ENCODE measurements around the gene MEGF9. TPM values are rescaled to one million over a fixed set of nuclear protein-coding genes. Genes with fewer than 3 reads are reported as not detected.

The MEGF9 gene
- polyA plus RNA-seq, 1 of the 3 experiments (the other 2 are of a cell fraction) = 1.8 TPM

DNA sequence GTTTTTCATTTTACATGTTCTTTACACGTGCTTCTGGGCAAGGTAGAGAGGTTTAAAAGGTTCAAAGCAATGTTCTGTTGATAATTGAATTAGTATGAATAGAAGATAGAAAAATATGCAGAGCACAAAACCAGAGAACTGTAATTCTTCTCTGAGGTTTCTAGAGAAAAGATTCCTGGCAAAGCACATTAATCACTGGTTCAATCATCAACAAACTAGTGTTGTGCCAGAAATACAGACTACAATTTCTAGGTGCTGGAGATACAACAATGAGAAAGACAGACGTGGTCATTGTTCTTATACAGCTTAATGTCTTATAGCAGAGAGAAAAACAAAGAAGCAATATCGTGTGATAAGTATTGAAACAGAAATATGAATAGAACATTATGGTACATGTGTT lies 25.5 kb downstream of the MEGF9 start:
- Histone ChIP-seq H3K9me3 (no peaks in the 10 kb centered on the region), H2AFZ (ENCODE audit: low read depth) (no peak overlapping the region), H3K4me3 (ENCODE audit: low read depth in 2 of 2, low read length in 1 of 2) (no peak overlapping the region), H3K9ac (no peak overlapping the region), H3K4me2 (no peak overlapping the region), H3K79me2 (ENCODE audit: insufficient read depth) (no peaks in the 10 kb centered on the region), H3K27ac (ENCODE audit: low read depth in 2 of 2, low read length in 1 of 2) (no peak overlapping the region), H3K27me3 (ENCODE audit: insufficient read depth) (no peaks in the 10 kb centered on the region), H3K36me3 (replicated peaks in 1 of 2; ENCODE audit: control insufficient read depth in 1 of 2, insufficient read depth in 2 of 2, low read length in 1 of 2) (no peaks in the 10 kb centered on the region), H3K9me2 (no peaks in the 10 kb centered on the region), H3F3A (replicated peaks; ENCODE audit: insufficient read depth) (peaks cover 11% of the 10 kb centered on the region), H4K20me1 (ENCODE audit: insufficient read depth) (no peaks in the 10 kb centered on the region), H3K4me1 (ENCODE audit: control insufficient read depth in 1 of 2, insufficient read depth in 2 of 2, low read depth in 1 of 2, low read length in 1 of 2) (peaks cover 0 to 10% of the 10 kb centered on the region in 2 experiments; a peak in 2 of 4 replicates)
- CTCF ChIA-PET = no interaction called here
- TF ChIP-seq, protein P1, sequence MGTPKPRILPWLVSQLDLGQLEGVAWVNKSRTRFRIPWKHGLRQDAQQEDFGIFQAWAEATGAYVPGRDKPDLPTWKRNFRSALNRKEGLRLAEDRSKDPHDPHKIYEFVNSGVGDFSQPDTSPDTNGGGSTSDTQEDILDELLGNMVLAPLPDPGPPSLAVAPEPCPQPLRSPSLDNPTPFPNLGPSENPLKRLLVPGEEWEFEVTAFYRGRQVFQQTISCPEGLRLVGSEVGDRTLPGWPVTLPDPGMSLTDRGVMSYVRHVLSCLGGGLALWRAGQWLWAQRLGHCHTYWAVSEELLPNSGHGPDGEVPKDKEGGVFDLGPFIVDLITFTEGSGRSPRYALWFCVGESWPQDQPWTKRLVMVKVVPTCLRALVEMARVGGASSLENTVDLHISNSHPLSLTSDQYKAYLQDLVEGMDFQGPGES (IDR thresholded peaks at IDR 0.05; ENCODE audit: low read depth, low read length) = no peak
- 66% methylated on average over 3 of the region's 3 CpGs for WGBS (ENCODE audit: low lambda C conversion rate)
- POLR2A ChIA-PET = no interaction called here
- no peak for DNase-seq

DNA sequence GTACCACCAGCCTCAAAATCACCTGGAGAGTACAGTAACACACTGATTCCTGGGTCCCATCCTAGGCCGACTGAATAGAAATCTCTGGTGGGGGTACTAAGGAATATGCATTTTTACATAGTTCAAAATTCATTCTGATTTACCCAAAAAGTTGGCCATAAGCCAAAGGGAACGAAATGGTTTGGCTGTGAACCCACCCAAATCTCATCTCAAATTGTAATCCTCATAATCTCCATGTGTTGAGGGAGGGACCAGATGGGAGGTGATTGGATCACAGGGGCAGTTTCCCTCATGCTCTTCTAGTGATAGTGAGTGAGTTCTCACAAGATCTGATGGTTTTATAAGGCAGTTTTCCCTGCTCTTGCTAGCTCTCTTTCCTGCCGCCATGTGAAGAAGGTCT lies 31.1 kb downstream of the MEGF9 start:
- Histone ChIP-seq H3K4me2 (no peak overlapping the region), H3K9ac (no peak overlapping the region), H3K36me3 (replicated peaks in 1 of 2; ENCODE audit: control insufficient read depth in 1 of 2, insufficient read depth in 2 of 2, low read length in 1 of 2) (no peaks in the 10 kb centered on the region), H4K20me1 (ENCODE audit: insufficient read depth) (no peaks in the 10 kb centered on the region), H3K4me1 (ENCODE audit: control insufficient read depth in 1 of 2, insufficient read depth in 2 of 2, low read depth in 1 of 2, low read length in 1 of 2) (no peaks in the 10 kb centered on the region), H3K9me2 (no peaks in the 10 kb centered on the region), H2AFZ (ENCODE audit: low read depth) (no peak overlapping the region), H3F3A (replicated peaks; ENCODE audit: insufficient read depth) (no peaks in the 10 kb centered on the region), H3K27me3 (ENCODE audit: insufficient read depth) (no peaks in the 10 kb centered on the region), H3K4me3 (ENCODE audit: low read depth in 2 of 2, low read length in 1 of 2) (no peak overlapping the region), H3K79me2 (ENCODE audit: insufficient read depth) (peaks cover 5% of the 10 kb centered on the region; the same call in 1 of the 2 replicates), H3K27ac (ENCODE audit: low read depth in 2 of 2, low read length in 1 of 2) (no peak overlapping the region), H3K9me3 (no peaks in the 10 kb centered on the region)
- ChIA-PET POLR2A (no interaction called here), CTCF (no interaction called here)
- TF ChIP-seq MEF2A (IDR thresholded peaks at IDR 0.05; ENCODE audit: borderline replicate concordance, low read depth) (no peak), TCF12 (IDR thresholded peaks at IDR 0.05) (no peak), TAF1 (IDR thresholded peaks at IDR 0.05; ENCODE audit: borderline replicate concordance, low read depth, low read length) (no peak), POLR2AphosphoS5 (IDR thresholded peaks at IDR 0.05; ENCODE audit: low read depth, low read length) (no peak), RAD21 (IDR thresholded peaks at IDR 0.05; ENCODE audit: low read length) (no peak), CHD2 (IDR thresholded peaks at IDR 0.05; ENCODE audit: low read length, partially characterized antibody) (no peak), NFIC (IDR thresholded peaks at IDR 0.05; ENCODE audit: borderline replicate concordance) (no peak), MXI1 (IDR thresholded peaks at IDR 0.05; ENCODE audit: low read depth, low read length) (no peak), EZH2phosphoT487 (IDR thresholded peaks at IDR 0.05; ENCODE audit: borderline replicate concordance, low read depth) (no peak), SMC3 (IDR thresholded peaks at IDR 0.05; ENCODE audit: low read depth, low read length) (no peak), SIN3A (IDR thresholded peaks at IDR 0.05; ENCODE audit: borderline replicate concordance, low read depth, low read length) (no peak), RXRA (IDR thresholded peaks at IDR 0.05; ENCODE audit: borderline replicate concordance, low read depth) (no peak), RCOR1 (IDR thresholded peaks at IDR 0.05; ENCODE audit: low read length) (no peak), EP300 (IDR thresholded peaks at IDR 0.05; ENCODE audit: borderline replicate concordance in 1 of 2, low read depth in 1 of 2, low read length in 1 of 2) (no peak), TEAD4 (IDR thresholded peaks at IDR 0.05; ENCODE audit: borderline replicate concordance, insufficient read depth) (no peak), NRF1 (IDR thresholded peaks at IDR 0.05; ENCODE audit: low read depth, low read length) (no peak), YY1 (IDR thresholded peaks at IDR 0.05; ENCODE audit: low read depth) (no peak), GATA2 (CRISPR knock-in tag; IDR thresholded peaks at IDR 0.05) (no peak)
- TF ChIP-seq, protein P2, sequence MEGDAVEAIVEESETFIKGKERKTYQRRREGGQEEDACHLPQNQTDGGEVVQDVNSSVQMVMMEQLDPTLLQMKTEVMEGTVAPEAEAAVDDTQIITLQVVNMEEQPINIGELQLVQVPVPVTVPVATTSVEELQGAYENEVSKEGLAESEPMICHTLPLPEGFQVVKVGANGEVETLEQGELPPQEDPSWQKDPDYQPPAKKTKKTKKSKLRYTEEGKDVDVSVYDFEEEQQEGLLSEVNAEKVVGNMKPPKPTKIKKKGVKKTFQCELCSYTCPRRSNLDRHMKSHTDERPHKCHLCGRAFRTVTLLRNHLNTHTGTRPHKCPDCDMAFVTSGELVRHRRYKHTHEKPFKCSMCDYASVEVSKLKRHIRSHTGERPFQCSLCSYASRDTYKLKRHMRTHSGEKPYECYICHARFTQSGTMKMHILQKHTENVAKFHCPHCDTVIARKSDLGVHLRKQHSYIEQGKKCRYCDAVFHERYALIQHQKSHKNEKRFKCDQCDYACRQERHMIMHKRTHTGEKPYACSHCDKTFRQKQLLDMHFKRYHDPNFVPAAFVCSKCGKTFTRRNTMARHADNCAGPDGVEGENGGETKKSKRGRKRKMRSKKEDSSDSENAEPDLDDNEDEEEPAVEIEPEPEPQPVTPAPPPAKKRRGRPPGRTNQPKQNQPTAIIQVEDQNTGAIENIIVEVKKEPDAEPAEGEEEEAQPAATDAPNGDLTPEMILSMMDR (IDR thresholded peaks at IDR 0.05) = no peak
- TF ChIP-seq, protein P1 (IDR thresholded peaks at IDR 0.05; ENCODE audit: low read depth, low read length) = no peak
- WGBS (ENCODE audit: low lambda C conversion rate) = 83% methylated on average over 3 of the region's 3 CpGs
- DNase-seq = no peak

Measured in SK-N-SH (cell line).